Naive thymus-derived CD4-positive, alpha-beta T cell (primary cell): ENCODE results near the gene HIF3A. TPM values are rescaled to one million over a fixed set of nuclear protein-coding genes. Genes with fewer than 3 reads are reported as not detected.

Experiments
- ATAC-seq: fragments of 150-1000 bp; cut with Tn5 transposase; 2 replicates; pipeline ENCODE4 v1.10.0; 2021; ENCODE audit warnings: mild to moderate bottlenecking, moderate library complexity
- CTCF ChIA-PET: fragments of 350-600 bp; sonication (Branson Sonifier 250); formaldehyde crosslinking; loops from one replicate; lab custom pipeline; 2021; ENCODE audit warnings: antibody characterized with exemption; lab: Charles Lee
- POLR2A ChIA-PET: fragments of 350-600 bp; sonication (Branson Sonifier 250); formaldehyde crosslinking; loops from one replicate; lab custom pipeline; 2021; ENCODE audit warnings: antibody characterized with exemption, inconsistent platforms; lab: Charles Lee
- DNase-seq, 9 donors: peaks; one replicate each; pipeline versions ENCODE4 v3.0.0 to v3.0.0-alpha.2; 2020 to 2022; ENCODE audit warnings: mixed read lengths in 1 of 9
- H3K27ac ChIP-seq: one replicate; pipeline ENCODE4 v1.7.0; 2013; ENCODE audit warnings: mild to moderate bottlenecking, low read depth, low read length, moderate library complexity
- H3K27me3 ChIP-seq, 2 donors: one replicate each; pipeline ENCODE4 v1.7.0; 2013; ENCODE audit warnings: low read length in 2 of 2, mild to moderate bottlenecking in 2 of 2, moderate library complexity in 2 of 2; ENCODE audit not compliant: control insufficient read depth in 2 of 2, insufficient read depth in 2 of 2
- H3K36me3 ChIP-seq, 3 experiments: 1 replicate in 2 of 3; 2 replicates in 1 of 3; pipeline ENCODE4 v1.7.0; 2013; ENCODE audit warnings: low read length in 3 of 3, mild to moderate bottlenecking in 3 of 3, moderate library complexity in 1 of 3; ENCODE audit not compliant: insufficient read depth in 3 of 3, control insufficient read depth in 2 of 3
- H3K4me1 ChIP-seq, 2 donors: one replicate each; pipeline ENCODE4 v1.7.0; 2013; ENCODE audit warnings: low read length in 2 of 2, mild to moderate bottlenecking in 2 of 2, moderate library complexity in 1 of 2; ENCODE audit not compliant: control insufficient read depth in 2 of 2, insufficient read depth in 2 of 2
- H3K4me3 ChIP-seq: 2 replicates; pipeline ENCODE4 v1.7.0; 2013; ENCODE audit warnings: mild to moderate bottlenecking, low read length
- H3K9me3 ChIP-seq, 3 experiments: 1 replicate in 2 of 3; 2 replicates in 1 of 3; pipeline ENCODE4 v1.7.0; 2013; ENCODE audit warnings: low read length in 3 of 3; ENCODE audit not compliant: control insufficient read depth in 2 of 3
- H3K27ac Mint-ChIP-seq, 9 donors: one replicate each; pipeline ENCODE4 v1.8.0; 2020 to 2022; ENCODE audit warnings: mixed read lengths in 9 of 9, mild to moderate bottlenecking in 8 of 9, moderate library complexity in 5 of 9, inconsistent platforms in 2 of 9
- H3K27me3 Mint-ChIP-seq, 5 donors: one replicate each; pipeline ENCODE4 v1.8.0; 2021 to 2022; ENCODE audit warnings: mixed read lengths in 5 of 5, mild to moderate bottlenecking in 1 of 5
- H3K36me3 Mint-ChIP-seq, 5 donors: one replicate each; pipeline ENCODE4 v1.8.0; 2020 to 2022; ENCODE audit warnings: mixed read lengths in 5 of 5, mild to moderate bottlenecking in 3 of 5, inconsistent platforms in 1 of 5
- H3K4me1 Mint-ChIP-seq, 7 donors: one replicate each; pipeline ENCODE4 v1.8.0; 2020 to 2022; ENCODE audit warnings: mixed read lengths in 7 of 7, mild to moderate bottlenecking in 3 of 7, inconsistent platforms in 1 of 7
- H3K4me3 Mint-ChIP-seq, 10 donors: one replicate each; pipeline ENCODE4 v1.8.0; 2020 to 2022; ENCODE audit warnings: mild to moderate bottlenecking in 10 of 10, mixed read lengths in 10 of 10, moderate library complexity in 6 of 10, inconsistent platforms in 2 of 10
- H3K9me3 Mint-ChIP-seq, 11 donors: one replicate each; pipeline ENCODE4 v1.8.0; 2020 to 2022; ENCODE audit warnings: mixed read lengths in 11 of 11, mild to moderate bottlenecking in 4 of 11, inconsistent platforms in 1 of 11, moderate library complexity in 1 of 11
- intact Hi-C, 2 donors: fragments of 100-400 bp; cut with micrococcal nuclease; formaldehyde crosslinking; loops; one replicate each; pipeline ENCODE4 v1.15.1; 2023
- polyA plus RNA-seq, 2 donors: library from polyadenylated mRNA; unstranded; fragments of 300-500 nt; fragmentation: Illumina TruSeq; gene quantifications; one replicate each; pipeline ENCODE4 v1.2.3, GENCODE V29; 2021
- total RNA-seq, 6 experiments: library from RNA in 5 of 6; stranded (reverse) in 5 of 6; gene quantifications; 1 replicate in 5 of 6; 2 replicates in 1 of 6; pipeline ENCODE4 v1.2.3 and lab custom pipeline; 2021 to 2026

HIF3A gene
- total and polyA plus RNA-seq, 7 experiments from 2014 or later: not detected

- H3K27me3 ChIP-seq: no peaks in the 10 kb centered on the region
- ChIA-PET POLR2A (no interaction called here), CTCF (no interaction called here)
- Mint-ChIP-seq H3K4me3 (peak overlapping the region; percentile 87 to 97 (median 94)), H3K4me1 (peaks cover 35 to 45% (median 36%) of the 10 kb centered on the region in 7 donors), H3K27me3 (peaks cover 0 to 31% (median 0%) of the 10 kb centered on the region in 5 donors), H3K27ac (peak overlapping the region in 3 of 9 donors; percentile 25 to 85 (median 54)), H3K9me3 (peaks cover 0 to 4% (median 0%) of the 10 kb centered on the region in 11 donors), H3K36me3 (peaks cover 0 to 15% (median 0%) of the 10 kb centered on the region in 5 donors)
- H3K27ac ChIP-seq: no peak overlapping the region
- peaks cover 21 to 25% of the 10 kb centered on the region in 2 donors for H3K4me1 ChIP-seq
- intact Hi-C loops: no loop called here
- no peaks in the 10 kb centered on the region for H3K9me3 ChIP-seq
- H3K36me3 ChIP-seq: peaks cover 0 to 7% (median 0%) of the 10 kb centered on the region in 3 experiments
- no peak overlapping the region for H3K4me3 ChIP-seq
- ATAC-seq: no peak
- no peak for DNase-seq
Observed at GRCh38 chr19:46345157-46345556, 48.3 kb downstream of the HIF3A start.

GRCh38 chr19:46346821-46347571, 50.2 kb downstream of the HIF3A start, which contains the start of gene PPP5C:
Gene PPP5C, plus strand, starts transcription at chr19:46347087. Its CDS starts 10 bp downstream, at chr19:46347097.
- Histone ChIP-seq H3K4me3 (peak within 1 kb of the TSS; percentile 73), H3K4me1 (peaks cover 39 to 43% of the 10 kb centered on the region in 2 donors), H3K36me3 (peaks cover 0 to 7% (median 0%) of the 10 kb centered on the region in 3 experiments), H3K9me3 (no peaks in the 10 kb centered on the region), H3K27ac (peak within 1 kb of the TSS; percentile 89), H3K27me3 (no peaks in the 10 kb centered on the region)
- ChIA-PET CTCF (interaction anchor here (0.7 to 1.3 kb wide), 3 partner anchors 12 to 26 kb away, joined by 3 to 8 read pairs (median 3); no protein-coding TSS in a partner anchor), POLR2A (interaction anchor here (1.0 kb wide), 2 partner anchors 9 to 173 kb away, joined by 3 to 4 read pairs; no protein-coding TSS in a partner anchor)
- peaks cover 0 to 19% (median 0%) of the 10 kb centered on the region in 5 donors for H3K36me3 Mint-ChIP-seq
- H3K9me3 Mint-ChIP-seq: peaks cover 0 to 4% (median 0%) of the 10 kb centered on the region in 11 donors
- DNase-seq: peak; percentile 74 to 89 (median 79)
- peaks cover 0 to 23% (median 0%) of the 10 kb centered on the region in 5 donors for H3K27me3 Mint-ChIP-seq
- ATAC-seq: peak; percentile 90
- peak within 1 kb of the TSS; percentile 87 to 97 (median 94) for H3K4me3 Mint-ChIP-seq
- peaks cover 49 to 63% (median 52%) of the 10 kb centered on the region in 7 donors for H3K4me1 Mint-ChIP-seq
- peak within 1 kb of the TSS; percentile 85 to 97 (median 92) for H3K27ac Mint-ChIP-seq
- intact Hi-C loops: loop anchor here (1.0 to 2.0 kb wide), 4 partner anchors 15 to 444 kb away; partner anchors contain the start of gene MYPOP (in 1 of the 2)

GRCh38 chr19:46347572-46347883, 50.7 kb downstream of the HIF3A start:
- Mint-ChIP-seq H3K4me3 (peak overlapping the region; percentile 87 to 97 (median 94)), H3K36me3 (peaks cover 0 to 19% (median 0%) of the 10 kb centered on the region in 5 donors), H3K27ac (peak overlapping the region; percentile 85 to 97 (median 92)), H3K4me1 (peaks cover 51 to 65% (median 54%) of the 10 kb centered on the region in 7 donors), H3K9me3 (peaks cover 0 to 4% (median 0%) of the 10 kb centered on the region in 11 donors), H3K27me3 (peaks cover 0 to 18% (median 0%) of the 10 kb centered on the region in 5 donors)
- ChIA-PET CTCF (interaction anchor here (0.5 to 0.8 kb wide), 3 partner anchors 11 to 33 kb away, joined by 3 to 8 read pairs (median 4); no protein-coding TSS in a partner anchor), POLR2A (interaction anchor here (1.0 kb wide), 2 partner anchors 8 to 172 kb away, joined by 3 to 4 read pairs; no protein-coding TSS in a partner anchor)
- Histone ChIP-seq H3K27ac (peak overlapping the region; percentile 89), H3K27me3 (no peaks in the 10 kb centered on the region), H3K4me3 (peak overlapping the region; percentile 73), H3K9me3 (no peaks in the 10 kb centered on the region), H3K4me1 (peaks cover 39 to 46% of the 10 kb centered on the region in 2 donors), H3K36me3 (peaks cover 0 to 7% (median 0%) of the 10 kb centered on the region in 3 experiments)
- DNase-seq (no peak), ATAC-seq (no peak)
- intact Hi-C loops: loop anchor here (1.0 to 2.0 kb wide), 4 partner anchors 15 to 445 kb away; partner anchors contain the start of gene MYPOP (in 1 of the 2)

- H3K36me3 Mint-ChIP-seq: peaks cover 0 to 19% (median 0%) of the 10 kb centered on the region in 5 donors
- Histone ChIP-seq H3K27me3 (no peaks in the 10 kb centered on the region), H3K9me3 (no peaks in the 10 kb centered on the region), H3K36me3 (peaks cover 0 to 10% (median 1%) of the 10 kb centered on the region in 3 experiments), H3K4me3 (peak overlapping the region; percentile 73), H3K27ac (no peak overlapping the region), H3K4me1 (peaks cover 39 to 46% of the 10 kb centered on the region in 2 donors)
- intact Hi-C loops: loop anchor here (1.0 to 2.0 kb wide), 4 partner anchors 14 to 445 kb away; partner anchors contain the start of gene MYPOP (in 1 of the 2)
- peaks cover 51 to 69% (median 57%) of the 10 kb centered on the region in 7 donors for H3K4me1 Mint-ChIP-seq
- peaks cover 0 to 14% (median 0%) of the 10 kb centered on the region in 5 donors for H3K27me3 Mint-ChIP-seq
- ChIA-PET CTCF (interaction anchor here (0.5 to 0.8 kb wide), 2 partner anchors 11 to 33 kb away, joined by 4 to 8 read pairs; no protein-coding TSS in a partner anchor), POLR2A (interaction anchor here (0.7 to 1.0 kb wide), 2 partner anchors 172 to 485 kb away, joined by 3 to 4 read pairs; partner anchors contain the start of gene SYMPK)
- no peak for DNase-seq
- H3K4me3 Mint-ChIP-seq: peak overlapping the region; percentile 87 to 97 (median 94)
- no peak for ATAC-seq
- peak overlapping the region; percentile 74 to 97 (median 91) for H3K27ac Mint-ChIP-seq
- H3K9me3 Mint-ChIP-seq: peaks cover 0 to 4% (median 0%) of the 10 kb centered on the region in 11 donors
Observed at GRCh38 chr19:46347985-46348384, 51.1 kb downstream of the HIF3A start.

- DNase-seq (no peak), ATAC-seq (no peak)
- CTCF ChIA-PET: no interaction called here
- no peaks in the 10 kb centered on the region for H3K27me3 ChIP-seq
- POLR2A ChIA-PET: no interaction called here
- peaks cover 39 to 46% of the 10 kb centered on the region in 2 donors for H3K4me1 ChIP-seq
- peaks cover 0 to 21% (median 9%) of the 10 kb centered on the region in 3 experiments for H3K36me3 ChIP-seq
- no peaks in the 10 kb centered on the region for H3K9me3 ChIP-seq
- intact Hi-C loops: no loop called here
- H3K27ac Mint-ChIP-seq: peak overlapping the region; percentile 80 to 97 (median 93)
- no peak overlapping the region for H3K4me3 ChIP-seq
- peaks cover 48 to 76% (median 57%) of the 10 kb centered on the region in 7 donors for H3K4me1 Mint-ChIP-seq
- H3K36me3 Mint-ChIP-seq: peaks cover 0 to 19% (median 4%) of the 10 kb centered on the region in 5 donors
- peaks cover 0 to 3% (median 0%) of the 10 kb centered on the region in 5 donors for H3K27me3 Mint-ChIP-seq
- H3K9me3 Mint-ChIP-seq: peaks cover 0 to 4% (median 0%) of the 10 kb centered on the region in 11 donors
- peak overlapping the region; percentile 57 to 97 (median 86) for H3K4me3 Mint-ChIP-seq
- H3K27ac ChIP-seq: peak overlapping the region; percentile 64
Observed at GRCh38 chr19:46349311-46349993, 52.6 kb downstream of the HIF3A start.
